Keratinocyte (primary cell): Measurements from ENCODE around the gene FAM240A.

Experiments used
- CTCF ChIP-seq, 3 experiments: IDR thresholded peaks in 1 of 3; conservative IDR thresholded peaks in 1 of 3; optimal IDR thresholded peaks in 1 of 3; 2 replicates in 2 of 3; 3 replicates in 1 of 3; pipeline versions ENCODE3 to v1.5.1; 2011; ENCODE audit warnings: low read length in 3 of 3, mild to moderate bottlenecking in 3 of 3, moderate library complexity in 2 of 3, control low read depth in 1 of 3, inconsistent platforms in 1 of 3; ENCODE audit not compliant: insufficient read depth in 2 of 3; ENCODE audit errors: extremely low read depth in 1 of 3
- EZH2 ChIP-seq: IDR thresholded peaks from one replicate; pipeline ENCODE4 v1.6.1; 2012; ENCODE audit warnings: inconsistent platforms, mild to moderate bottlenecking, low read length, moderate library complexity

- TF ChIP-seq CTCF (optimal IDR thresholded peaks at IDR 0.05 in 1 of 3, IDR thresholded peaks at IDR 0.05 in 1 of 3, conservative IDR thresholded peaks at IDR 0.05 in 1 of 3; ENCODE audit: extremely low read depth in 1 of 3, insufficient read depth in 2 of 3, low read length in 3 of 3) (no peak), EZH2 (no peak)
Measured at GRCh38 chr3:46586738-46587246, 25.5 kb upstream of the FAM240A start.
